ENCODE data around the gene STARD10.

GRCh38 chr11:72766152-72766902 lies 27.5 kb downstream of the STARD10 start:
- TF ChIP-seq CTCF (conservative IDR thresholded peaks at IDR 0.05; ENCODE audit: low read depth in 2 of 2), result no peak
- TF ChIP-seq POLR2AphosphoS5 (IDR thresholded peaks at IDR 0.05; ENCODE audit: low read depth), result no peak
- no peak for TF ChIP-seq REST (IDR thresholded peaks at IDR 0.05; ENCODE audit: unreplicated experiment)
- no peak for TF ChIP-seq STAT1 (IDR thresholded peaks at IDR 0.05; ENCODE audit: unreplicated experiment)
- no peak for TF ChIP-seq CREB1 (CRISPR knock-in tag; IDR thresholded peaks at IDR 0.05; ENCODE audit: low read depth)
- TF ChIP-seq ZNF114 (CRISPR knock-in tag; IDR thresholded peaks at IDR 0.05), result no peak
- TF ChIP-seq EZH2 (IDR thresholded peaks at IDR 0.05; ENCODE audit: low read depth, unreplicated experiment), result no peak
- no peak for TF ChIP-seq ETS1 (IDR thresholded peaks at IDR 0.05)

Data from GM23338 (cell line).